Sigmoid colon (tissue), 7 donors: ENCODE data around the gene KDF1. TPM values are rescaled to one million over a fixed set of nuclear protein-coding genes. Genes with fewer than 3 reads are reported as not detected.

Source experiments
- DNase-seq: peaks from one replicate; pipeline ENCODE4 v3.0.0-alpha.2; 2019
- H3K27ac ChIP-seq, 4 donors: fragments of 200-600 bp; sonication (generic); one replicate each; pipeline ENCODE4 v1.5.1; 2016 to 2019; ENCODE audit warnings: mild to moderate bottlenecking in 1 of 4
- H3K27me3 ChIP-seq, 3 donors: fragments of 200-600 bp; sonication (generic); one replicate each; pipeline ENCODE4 v1.5.1; 2019; ENCODE audit warnings: mild to moderate bottlenecking in 1 of 3
- H3K36me3 ChIP-seq, 4 donors: fragments of 200-600 bp; sonication (generic); one replicate each; pipeline ENCODE4 v1.5.1; 2016 to 2019
- H3K4me1 ChIP-seq, 4 donors: fragments of 200-600 bp; sonication (generic); one replicate each; pipeline ENCODE4 v1.5.1; 2017 to 2019
- H3K4me3 ChIP-seq, 4 donors: fragments of 200-600 bp; sonication (generic); one replicate each; pipeline ENCODE4 v1.5.1; 2017 to 2019; ENCODE audit warnings: mild to moderate bottlenecking in 2 of 4, moderate library complexity in 1 of 4
- H3K9me3 ChIP-seq, 4 donors: fragments of 200-600 bp in 3 of 4; sonication (generic) in 3 of 4; one replicate each; pipeline versions ENCODE4 v1.5.1 to v1.6.1; 2013 to 2019
- EP300 ChIP-seq, 4 donors: sonication (generic); formaldehyde crosslinking; IDR thresholded peaks; one replicate each; pipeline ENCODE4 v1.6.1; 2017; ENCODE audit warnings: antibody characterized with exemption in 4 of 4
- POLR2A ChIP-seq, 2 donors: fragments of 450-650 bp; IDR thresholded peaks; one replicate each; pipeline ENCODE4 v1.6.1; 2016; ENCODE audit warnings: antibody characterized with exemption in 2 of 2, mild to moderate bottlenecking in 2 of 2, moderate library complexity in 2 of 2
- POLR2AphosphoS5 ChIP-seq, 4 donors: sonication (generic); formaldehyde crosslinking; IDR thresholded peaks; one replicate each; pipeline ENCODE4 v1.6.1; 2017; ENCODE audit warnings: antibody characterized with exemption in 4 of 4
- WGBS, 2 donors: extraction: QIAGEN DNeasy Blood & Tissue Kit; methylation state at CpG; one replicate each; pipeline ENCODE4 v1.1.7; 2013; 5-methylcytosine and 5-hydroxymethylcytosine counted together
- intact Hi-C: fragments of 100-400 bp; cut with DNase I; formaldehyde crosslinking; loops from one replicate; pipeline ENCODE4 v1.15.1; 2023
- polyA plus RNA-seq, 3 donors: library from polyadenylated mRNA; stranded (reverse); fragments of 200-250 nt; gene quantifications; one replicate each; pipeline ENCODE4 v1.2.3, GENCODE V29; 2013
- total RNA-seq, 4 donors: library from RNA; depleted of rRNA; stranded (reverse); fragments of >200 nt; gene quantifications; one replicate each; pipeline ENCODE4 v1.1.0, GENCODE V29; 2016
- TF ChIP-seq, protein P1 (sequence below), 4 experiments: fragments of 450-650 bp in 3 of 4; fragments of 200-600 bp in 1 of 4; IDR thresholded peaks; one replicate each; pipeline ENCODE4 v1.5.1; 2016 to 2019; ENCODE audit warnings: antibody characterized with exemption in 4 of 4, mild to moderate bottlenecking in 3 of 4, moderate library complexity in 2 of 4
- donor health status: healthy with polysubstance abuse.
- donor health status: Bipolar disorder and iron deficiency.
- donor health status: healthy.

The KDF1 gene
- total and polyA plus RNA-seq, 7 donors, result 15.0 to 26.8 (median 20.4) TPM; not detected in 4

- WGBS, 2 donors, result 95 to 96% methylated on average over 4 of the region's 4 CpGs
- no peaks in the 10 kb centered on the region for H3K4me1 ChIP-seq
- TF ChIP-seq POLR2AphosphoS5 (IDR thresholded peaks at IDR 0.05) (no peak), EP300 (IDR thresholded peaks at IDR 0.05) (no peak), POLR2A (IDR thresholded peaks at IDR 0.05) (no peak)
- TF ChIP-seq, protein P1, sequence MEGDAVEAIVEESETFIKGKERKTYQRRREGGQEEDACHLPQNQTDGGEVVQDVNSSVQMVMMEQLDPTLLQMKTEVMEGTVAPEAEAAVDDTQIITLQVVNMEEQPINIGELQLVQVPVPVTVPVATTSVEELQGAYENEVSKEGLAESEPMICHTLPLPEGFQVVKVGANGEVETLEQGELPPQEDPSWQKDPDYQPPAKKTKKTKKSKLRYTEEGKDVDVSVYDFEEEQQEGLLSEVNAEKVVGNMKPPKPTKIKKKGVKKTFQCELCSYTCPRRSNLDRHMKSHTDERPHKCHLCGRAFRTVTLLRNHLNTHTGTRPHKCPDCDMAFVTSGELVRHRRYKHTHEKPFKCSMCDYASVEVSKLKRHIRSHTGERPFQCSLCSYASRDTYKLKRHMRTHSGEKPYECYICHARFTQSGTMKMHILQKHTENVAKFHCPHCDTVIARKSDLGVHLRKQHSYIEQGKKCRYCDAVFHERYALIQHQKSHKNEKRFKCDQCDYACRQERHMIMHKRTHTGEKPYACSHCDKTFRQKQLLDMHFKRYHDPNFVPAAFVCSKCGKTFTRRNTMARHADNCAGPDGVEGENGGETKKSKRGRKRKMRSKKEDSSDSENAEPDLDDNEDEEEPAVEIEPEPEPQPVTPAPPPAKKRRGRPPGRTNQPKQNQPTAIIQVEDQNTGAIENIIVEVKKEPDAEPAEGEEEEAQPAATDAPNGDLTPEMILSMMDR (IDR thresholded peaks at IDR 0.05), result no peak
- H3K27me3 ChIP-seq, result no peaks in the 10 kb centered on the region
- H3K9me3 ChIP-seq, result no peaks in the 10 kb centered on the region
- no peak overlapping the region for H3K27ac ChIP-seq
- no peak overlapping the region for H3K4me3 ChIP-seq
- DNase-seq, result no peak
- H3K36me3 ChIP-seq, result peaks cover 19 to 57% (median 20%) of the 10 kb centered on the region in 4 donors
- intact Hi-C loops, result no loop called here
Measured at GRCh38 chr1:26938004-26938658, 22.1 kb downstream of the KDF1 start.

GRCh38 chr1:26936823-26937222 is 23.4 kb downstream of the KDF1 start:
- 82 to 90% methylated on average over 6 of the region's 6 CpGs for WGBS, 2 donors
- no peak for DNase-seq
- Histone ChIP-seq H3K27me3 (no peaks in the 10 kb centered on the region), H3K4me3 (no peak overlapping the region), H3K9me3 (no peaks in the 10 kb centered on the region), H3K36me3 (peaks cover 6 to 52% (median 7%) of the 10 kb centered on the region in 4 donors), H3K27ac (no peak overlapping the region), H3K4me1 (no peaks in the 10 kb centered on the region)
- TF ChIP-seq, protein P1 (IDR thresholded peaks at IDR 0.05), result no peak
- no peak for TF ChIP-seq EP300 (IDR thresholded peaks at IDR 0.05)
- TF ChIP-seq POLR2A (IDR thresholded peaks at IDR 0.05), result no peak
- no peak for TF ChIP-seq POLR2AphosphoS5 (IDR thresholded peaks at IDR 0.05)
- intact Hi-C loops, result no loop called here

GRCh38 chr1:26932531-26932930 is 27.7 kb downstream of the KDF1 start:
- no peaks in the 10 kb centered on the region for H3K27me3 ChIP-seq
- H3K4me3 ChIP-seq, result no peak overlapping the region
- no peak overlapping the region for H3K27ac ChIP-seq
- 77 to 89% methylated on average over 3 of the region's 3 CpGs for WGBS, 2 donors
- H3K9me3 ChIP-seq, result no peaks in the 10 kb centered on the region
- TF ChIP-seq, protein P1 (IDR thresholded peaks at IDR 0.05), result no peak
- TF ChIP-seq POLR2AphosphoS5 (IDR thresholded peaks at IDR 0.05), result no peak
- TF ChIP-seq POLR2A (IDR thresholded peaks at IDR 0.05), result no peak
- no peak for TF ChIP-seq EP300 (IDR thresholded peaks at IDR 0.05)
- intact Hi-C loops, result no loop called here
- H3K4me1 ChIP-seq, result no peaks in the 10 kb centered on the region
- DNase-seq, result no peak
- H3K36me3 ChIP-seq, result peaks cover 0 to 62% (median 2%) of the 10 kb centered on the region in 4 donors

DNA sequence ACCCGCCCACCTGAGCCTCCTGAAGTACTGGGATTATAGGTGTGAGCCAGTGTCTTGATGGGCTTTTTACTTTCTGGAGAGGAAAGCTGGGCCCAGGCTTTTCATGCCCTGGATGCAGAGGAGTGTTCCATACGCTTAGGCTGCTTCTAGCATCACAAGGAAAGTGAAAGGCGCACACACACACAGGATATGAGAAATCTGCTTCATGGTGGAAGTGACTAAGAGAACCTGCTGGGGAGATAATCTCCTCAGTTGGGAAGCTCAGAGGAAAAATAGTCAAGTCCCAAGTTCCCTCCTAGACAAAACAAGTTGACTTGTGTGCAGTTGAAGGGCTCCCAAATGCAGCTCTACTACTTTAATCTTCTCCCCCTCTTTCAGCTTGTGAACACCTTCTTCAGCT is 36.6 kb downstream of the KDF1 start:
- peaks cover 0 to 45% (median 22%) of the 10 kb centered on the region in 4 donors for H3K36me3 ChIP-seq
- no peak overlapping the region for H3K4me3 ChIP-seq
- no peaks in the 10 kb centered on the region for H3K27me3 ChIP-seq
- H3K4me1 ChIP-seq, result peaks cover 0 to 23% (median 18%) of the 10 kb centered on the region in 4 donors
- H3K27ac ChIP-seq, result no peak overlapping the region
- DNase-seq, result no peak
- intact Hi-C loops, result no loop called here
- TF ChIP-seq, protein P1 (IDR thresholded peaks at IDR 0.05), result no peak
- TF ChIP-seq EP300 (IDR thresholded peaks at IDR 0.05) (no peak), POLR2A (IDR thresholded peaks at IDR 0.05) (no peak), POLR2AphosphoS5 (IDR thresholded peaks at IDR 0.05) (no peak)
- 95% methylated on average over 3 of the region's 3 CpGs for WGBS, 2 donors
- H3K9me3 ChIP-seq, result no peaks in the 10 kb centered on the region
